GM12875 (cell line): ENCODE measurements around the gene TAX1BP3.
A peak's percentile ranks its signal among the peaks of the same experiment; 100 is the strongest.

Experiments used
- H3K4me3 ChIP-seq: one replicate; pipeline ENCODE4 v1.5.1; 2011; ENCODE audit warnings: low read depth, low read length, control low read depth
- CTCF ChIP-seq: IDR thresholded peaks from 2 replicates; pipeline ENCODE4 v1.5.1; 2011; ENCODE audit warnings: low read depth, mild to moderate bottlenecking, control low read depth, inconsistent platforms, low read length, moderate library complexity, borderline replicate concordance; ENCODE audit not compliant: insufficient read depth

Gene TAX1BP3

GRCh38 chr17:3643889-3644349 is 24.5 kb downstream of the TAX1BP3 start:
- no peak overlapping the region for H3K4me3 ChIP-seq
- TF ChIP-seq CTCF, result no peak

- no peak for TF ChIP-seq CTCF
- H3K4me3 ChIP-seq, result no peak overlapping the region
Observed at GRCh38 chr17:3641717-3642486, 26.5 kb downstream of the TAX1BP3 start.

GRCh38 chr17:3641014-3641413 is 27.4 kb downstream of the TAX1BP3 start:
- no peak overlapping the region for H3K4me3 ChIP-seq
- no peak for TF ChIP-seq CTCF

- H3K4me3 ChIP-seq, result no peak overlapping the region
- TF ChIP-seq CTCF, result no peak
Observed at GRCh38 chr17:3639981-3640596, 28.3 kb downstream of the TAX1BP3 start.

GRCh38 chr17:3636908-3637373 is 31.4 kb downstream of the TAX1BP3 start:
- peak overlapping the region; percentile 81 for H3K4me3 ChIP-seq
- TF ChIP-seq CTCF, result no peak

GRCh38 chr17:3636154-3636907 is 32.0 kb downstream of the TAX1BP3 start, which contains the start of the genes CTNS and SHPK:
Gene CTNS (plus strand): TSS chr17:3636760. CDS start chr17:3640207, 3,447 bp downstream.
Gene SHPK (minus strand): TSS chr17:3636250. CDS start chr17:3636219, 31 bp downstream.
- peak within 1 kb of the TSS; percentile 81 for H3K4me3 ChIP-seq
- TF ChIP-seq CTCF, result no peak
